Activated CD4-positive, alpha-beta T cell treated with anti-CD3 and anti-CD28 coated beads, Interleukin-2, amount 10 ng/mL, durations not matched to agents 24 days and 14 days (primary cell): ENCODE data around the gene PLCB1. TPM values are rescaled to one million over a fixed set of nuclear protein-coding genes. Genes with fewer than 3 reads are reported as not detected.

Experiments used
- DNase-seq: peaks from one replicate; pipeline ENCODE4 v3.0.0; 2022
- H3K27ac Mint-ChIP-seq: one replicate; pipeline ENCODE4 v1.8.0; 2022; ENCODE audit warnings: mild to moderate bottlenecking, mixed read lengths
- H3K27me3 Mint-ChIP-seq: one replicate; pipeline ENCODE4 v1.8.0; 2022; ENCODE audit warnings: mixed read lengths
- H3K36me3 Mint-ChIP-seq: one replicate; pipeline ENCODE4 v1.8.0; 2022; ENCODE audit warnings: low read depth, mild to moderate bottlenecking, mixed read lengths
- H3K4me1 Mint-ChIP-seq: one replicate; pipeline ENCODE4 v1.8.0; 2021; ENCODE audit warnings: mixed read lengths
- H3K4me3 Mint-ChIP-seq: one replicate; pipeline ENCODE4 v1.8.0; 2022; ENCODE audit warnings: mild to moderate bottlenecking, moderate library complexity, mixed read lengths
- H3K9me3 Mint-ChIP-seq: one replicate; pipeline ENCODE4 v1.8.0; 2021; ENCODE audit warnings: mixed read lengths
- intact Hi-C: fragments of 100-400 bp; cut with micrococcal nuclease; formaldehyde crosslinking; loops from one replicate; pipeline ENCODE4 v1.15.1; 2023
- total RNA-seq: library from RNA; stranded (reverse); gene quantifications from 2 replicates; pipeline ENCODE4 v1.2.3, GENCODE V29; 2022

PLCB1 gene
- total RNA-seq, 1 donor from 2014 or later: 1.2 TPM

DNA sequence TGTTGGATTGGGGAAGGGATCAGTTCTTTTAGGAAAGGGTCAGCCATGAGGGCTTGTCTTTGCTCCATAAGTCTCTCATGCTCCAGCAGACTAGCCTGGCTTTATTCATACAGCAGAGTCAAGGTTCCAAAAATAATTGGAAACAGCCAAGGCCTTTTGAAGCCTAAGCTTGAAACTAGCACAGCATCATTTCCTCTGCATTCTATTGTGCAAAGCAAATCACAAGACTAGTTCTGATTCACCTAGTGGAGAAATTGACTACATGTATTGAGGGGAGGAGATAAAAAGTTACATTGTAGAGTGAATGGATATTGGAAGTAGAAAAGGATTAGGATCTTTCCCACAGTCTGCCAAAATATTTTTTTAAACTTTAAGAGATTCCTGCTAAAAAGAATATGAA lies 777.5 kb downstream of the PLCB1 start:
- Mint-ChIP-seq H3K36me3 (no peaks in the 10 kb centered on the region), H3K4me3 (no peak overlapping the region), H3K9me3 (peaks cover 6% of the 10 kb centered on the region), H3K4me1 (no peaks in the 10 kb centered on the region), H3K27me3 (no peaks in the 10 kb centered on the region), H3K27ac (no peak overlapping the region)
- intact Hi-C loops: no loop called here
- no peak for DNase-seq

DNA sequence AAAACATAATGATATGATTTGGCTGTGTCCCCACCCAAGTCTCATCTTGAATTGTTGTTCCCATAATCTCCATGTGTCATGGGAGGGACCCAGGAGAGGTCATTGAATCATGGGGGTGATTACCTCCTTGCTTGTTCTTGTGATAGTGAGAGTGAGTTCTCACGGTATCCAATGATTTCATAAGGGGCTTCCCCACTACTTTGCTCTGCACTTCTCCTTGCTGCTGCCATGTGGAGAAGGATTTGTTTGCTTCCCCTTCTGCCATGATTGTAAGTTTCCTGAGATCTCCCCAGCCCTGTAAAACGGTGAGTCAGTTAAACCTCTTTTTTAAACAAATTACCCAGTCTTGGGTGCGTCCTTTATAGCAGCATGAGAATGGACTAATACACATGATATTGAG lies 780.0 kb downstream of the PLCB1 start:
- no peak overlapping the region for H3K4me3 Mint-ChIP-seq
- peaks cover 9% of the 10 kb centered on the region for H3K9me3 Mint-ChIP-seq
- no peak overlapping the region for H3K27ac Mint-ChIP-seq
- no peaks in the 10 kb centered on the region for H3K27me3 Mint-ChIP-seq
- intact Hi-C loops: no loop called here
- no peaks in the 10 kb centered on the region for H3K36me3 Mint-ChIP-seq
- no peaks in the 10 kb centered on the region for H3K4me1 Mint-ChIP-seq
- no peak for DNase-seq

- Mint-ChIP-seq H3K9me3 (peaks cover 8% of the 10 kb centered on the region), H3K27ac (no peak overlapping the region)
- no peak for DNase-seq
Observed at GRCh38 chr20:8912731-8913130, 780.7 kb downstream of the PLCB1 start.

DNA sequence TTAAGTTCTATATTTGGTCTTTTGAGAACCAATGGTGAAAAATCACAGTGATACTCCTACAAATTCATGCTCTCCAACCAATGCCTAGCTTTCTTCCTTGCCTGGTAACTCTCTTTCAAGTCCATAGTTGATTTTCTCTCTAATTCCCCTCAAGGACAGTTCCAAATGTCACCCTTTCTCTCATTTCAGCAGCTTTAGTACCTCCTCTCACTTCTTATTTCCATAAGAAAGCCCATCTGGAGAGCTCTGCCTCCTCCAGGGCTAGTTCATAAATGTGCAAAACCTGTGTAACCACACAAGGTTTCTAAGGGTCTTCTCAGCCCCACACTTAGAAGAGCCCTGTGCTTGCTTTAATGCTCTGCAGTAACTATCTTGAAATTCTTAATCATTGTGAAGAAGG lies 781.4 kb downstream of the PLCB1 start:
- H3K27ac Mint-ChIP-seq: no peak overlapping the region
- intact Hi-C loops: no loop called here
- H3K4me1 Mint-ChIP-seq: no peaks in the 10 kb centered on the region

More at GRCh38 chr20:8912731-8913130, 780.7 kb downstream of the PLCB1 start:
- intact Hi-C loops: no loop called here
- no peaks in the 10 kb centered on the region for H3K27me3 Mint-ChIP-seq
- no peaks in the 10 kb centered on the region for H3K4me1 Mint-ChIP-seq
- no peaks in the 10 kb centered on the region for H3K36me3 Mint-ChIP-seq
- no peak overlapping the region for H3K4me3 Mint-ChIP-seq

DNA sequence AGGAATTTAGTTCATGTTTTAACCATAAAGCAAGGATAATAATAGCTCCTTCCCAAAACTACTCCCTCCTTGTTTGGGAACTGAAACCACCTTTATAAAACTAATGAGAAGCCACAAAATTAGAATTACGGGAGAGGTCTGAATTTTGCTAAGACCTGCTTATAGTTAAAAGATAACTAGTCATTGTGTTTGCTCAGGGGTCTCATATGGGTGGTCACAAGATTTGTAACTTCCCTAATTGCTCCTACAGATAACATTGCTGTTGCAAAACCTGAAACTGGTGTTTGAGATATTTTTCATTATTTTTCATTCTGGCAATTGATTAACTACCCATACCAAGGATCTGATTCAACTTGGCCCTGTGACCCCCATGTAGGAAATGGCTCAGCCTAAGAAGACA lies 782.4 kb downstream of the PLCB1 start:
- H3K4me1 Mint-ChIP-seq: no peaks in the 10 kb centered on the region
- intact Hi-C loops: no loop called here
- H3K27ac Mint-ChIP-seq: no peak overlapping the region
- H3K4me3 Mint-ChIP-seq: no peak overlapping the region
- no peaks in the 10 kb centered on the region for H3K27me3 Mint-ChIP-seq
- peaks cover 3% of the 10 kb centered on the region for H3K9me3 Mint-ChIP-seq
- no peak for DNase-seq
- H3K36me3 Mint-ChIP-seq: no peaks in the 10 kb centered on the region

More for the DNA sequence above, 781.4 kb downstream of the PLCB1 start:
- no peak overlapping the region for H3K4me3 Mint-ChIP-seq
- H3K9me3 Mint-ChIP-seq: peaks cover 3% of the 10 kb centered on the region
- H3K27me3 Mint-ChIP-seq: no peaks in the 10 kb centered on the region
- H3K36me3 Mint-ChIP-seq: no peaks in the 10 kb centered on the region
- DNase-seq: no peak

DNA sequence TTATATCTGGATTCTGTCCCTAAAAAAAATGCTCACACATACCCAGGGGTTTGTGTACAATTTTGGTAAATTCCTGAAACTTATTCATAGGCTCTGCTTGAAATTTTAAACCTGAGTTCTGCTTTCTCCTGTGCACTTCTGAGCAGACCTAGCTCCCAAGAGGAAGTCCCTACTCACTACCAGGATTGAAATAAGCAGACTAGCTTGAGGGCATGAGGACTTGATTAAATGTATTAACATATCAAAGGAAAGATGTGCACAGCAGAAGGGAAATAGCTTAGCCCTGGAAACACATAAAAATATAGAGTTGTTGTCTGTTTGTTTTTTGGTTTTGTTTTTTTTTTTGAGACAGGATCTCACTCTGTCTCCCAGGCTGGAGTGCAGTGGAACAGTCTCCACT lies 785.0 kb downstream of the PLCB1 start:
- Mint-ChIP-seq H3K27me3 (no peaks in the 10 kb centered on the region), H3K27ac (no peak overlapping the region), H3K4me1 (no peaks in the 10 kb centered on the region), H3K36me3 (no peaks in the 10 kb centered on the region), H3K9me3 (peaks cover 3% of the 10 kb centered on the region), H3K4me3 (no peak overlapping the region)
- no peak for DNase-seq
- intact Hi-C loops: no loop called here

DNA sequence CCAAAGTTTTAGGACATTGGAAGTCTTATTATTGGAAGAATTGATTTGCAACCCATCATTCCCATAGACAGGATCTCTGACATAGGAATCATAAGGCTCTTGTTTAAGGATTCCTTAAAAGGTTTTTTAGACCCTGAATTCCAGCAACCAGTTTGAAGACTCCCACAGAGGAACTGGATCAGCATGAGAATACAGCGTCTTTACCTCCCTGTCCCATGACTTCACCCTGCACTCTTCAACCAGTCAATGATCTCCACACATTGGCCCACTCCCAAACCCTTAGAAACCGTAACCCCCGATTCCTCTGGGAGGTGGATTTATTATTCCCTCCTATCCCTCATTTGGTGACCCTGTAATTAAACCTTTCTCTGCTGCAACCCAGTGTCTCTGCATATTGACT lies 786.1 kb downstream of the PLCB1 start:
- no peaks in the 10 kb centered on the region for H3K4me1 Mint-ChIP-seq
- intact Hi-C loops: no loop called here
- peaks cover 3% of the 10 kb centered on the region for H3K9me3 Mint-ChIP-seq
- no peak for DNase-seq
- no peaks in the 10 kb centered on the region for H3K27me3 Mint-ChIP-seq
- H3K4me3 Mint-ChIP-seq: no peak overlapping the region
- H3K36me3 Mint-ChIP-seq: no peaks in the 10 kb centered on the region
- no peak overlapping the region for H3K27ac Mint-ChIP-seq

DNA sequence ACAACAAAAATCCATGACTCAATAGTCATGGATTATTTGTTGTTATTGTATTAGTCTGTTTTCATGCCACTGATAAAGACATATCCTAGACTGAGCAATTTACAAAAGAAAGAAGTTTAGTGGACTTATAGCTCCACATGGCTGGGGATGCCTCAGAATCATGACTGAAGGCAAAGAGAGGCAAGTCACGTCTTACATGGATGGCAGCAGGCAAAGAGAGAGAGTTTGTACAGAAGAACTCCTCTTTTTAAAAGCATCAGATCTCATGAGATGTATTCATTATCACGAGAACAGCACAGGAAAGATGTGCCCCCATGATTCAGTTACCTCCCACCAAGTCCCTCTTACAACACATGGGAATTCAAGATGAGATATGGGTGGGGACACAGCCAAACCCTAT lies 792.5 kb downstream of the PLCB1 start:
- intact Hi-C loops: no loop called here
- Mint-ChIP-seq H3K27ac (no peak overlapping the region), H3K36me3 (no peaks in the 10 kb centered on the region), H3K27me3 (no peaks in the 10 kb centered on the region), H3K9me3 (no peaks in the 10 kb centered on the region), H3K4me3 (no peak overlapping the region), H3K4me1 (no peaks in the 10 kb centered on the region)
- no peak for DNase-seq

DNA sequence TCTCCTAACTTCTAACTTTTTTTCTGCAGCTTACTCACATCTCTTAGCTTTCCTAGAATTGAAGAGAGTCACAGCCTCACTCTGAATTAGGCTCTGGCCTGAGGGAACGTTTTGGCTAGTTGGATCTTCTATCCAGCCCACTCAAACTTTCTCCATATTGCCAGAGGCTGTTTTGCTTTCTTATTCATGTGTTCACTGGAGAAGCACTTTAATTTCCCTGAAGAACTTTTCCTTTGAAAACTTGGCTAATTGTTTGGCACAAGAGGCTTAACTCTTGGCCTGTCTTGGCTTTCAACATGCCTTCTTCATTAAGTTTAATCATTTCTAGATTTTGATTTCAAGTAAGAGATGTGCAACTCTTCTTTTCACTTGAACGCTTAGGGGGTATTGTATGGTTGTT lies 798.7 kb downstream of the PLCB1 start:
- no peak overlapping the region for H3K27ac Mint-ChIP-seq
- H3K4me3 Mint-ChIP-seq: no peak overlapping the region
- no peaks in the 10 kb centered on the region for H3K36me3 Mint-ChIP-seq
- no peaks in the 10 kb centered on the region for H3K4me1 Mint-ChIP-seq
- intact Hi-C loops: no loop called here
- DNase-seq: no peak
- H3K27me3 Mint-ChIP-seq: no peaks in the 10 kb centered on the region
- no peaks in the 10 kb centered on the region for H3K9me3 Mint-ChIP-seq

GRCh38 chr20:8932192-8933165 lies 800.4 kb downstream of the PLCB1 start:
- no peak overlapping the region for H3K4me3 Mint-ChIP-seq
- H3K27ac Mint-ChIP-seq: no peak overlapping the region
- no peaks in the 10 kb centered on the region for H3K36me3 Mint-ChIP-seq
- no peaks in the 10 kb centered on the region for H3K27me3 Mint-ChIP-seq
- intact Hi-C loops: no loop called here
- H3K9me3 Mint-ChIP-seq: no peaks in the 10 kb centered on the region
- DNase-seq: no peak
- H3K4me1 Mint-ChIP-seq: no peaks in the 10 kb centered on the region

- Mint-ChIP-seq H3K36me3 (no peaks in the 10 kb centered on the region), H3K4me3 (no peak overlapping the region), H3K27me3 (no peaks in the 10 kb centered on the region), H3K4me1 (no peaks in the 10 kb centered on the region), H3K27ac (no peak overlapping the region), H3K9me3 (no peaks in the 10 kb centered on the region)
- DNase-seq: no peak
- intact Hi-C loops: no loop called here
Observed at GRCh38 chr20:8933381-8933807, 801.3 kb downstream of the PLCB1 start.

GRCh38 chr20:8934362-8934761 lies 802.3 kb downstream of the PLCB1 start:
- intact Hi-C loops: no loop called here
- DNase-seq: no peak
- Mint-ChIP-seq H3K36me3 (no peaks in the 10 kb centered on the region), H3K9me3 (no peaks in the 10 kb centered on the region), H3K27ac (no peak overlapping the region), H3K4me1 (no peaks in the 10 kb centered on the region), H3K4me3 (no peak overlapping the region), H3K27me3 (no peaks in the 10 kb centered on the region)
